Activated CD8-positive, alpha-beta memory T cell treated with anti-CD3 and anti-CD28 coated beads for 1 hour (primary cell): ENCODE results near the gene IFNL2.
"Not testable (repeated sequence)": the region's sequence is repeated elsewhere in the genome, so short reads cannot be mapped to it uniquely, and the experiment has no call there.

ENCODE experiments used
- DNase-seq, 2 donors: peaks; one replicate each; pipeline ENCODE4 v3.0.0-alpha.2; 2020; ENCODE audit warnings: low read depth in 1 of 2; ENCODE audit errors: extremely low read depth in 1 of 2

Gene IFNL2

DNA sequence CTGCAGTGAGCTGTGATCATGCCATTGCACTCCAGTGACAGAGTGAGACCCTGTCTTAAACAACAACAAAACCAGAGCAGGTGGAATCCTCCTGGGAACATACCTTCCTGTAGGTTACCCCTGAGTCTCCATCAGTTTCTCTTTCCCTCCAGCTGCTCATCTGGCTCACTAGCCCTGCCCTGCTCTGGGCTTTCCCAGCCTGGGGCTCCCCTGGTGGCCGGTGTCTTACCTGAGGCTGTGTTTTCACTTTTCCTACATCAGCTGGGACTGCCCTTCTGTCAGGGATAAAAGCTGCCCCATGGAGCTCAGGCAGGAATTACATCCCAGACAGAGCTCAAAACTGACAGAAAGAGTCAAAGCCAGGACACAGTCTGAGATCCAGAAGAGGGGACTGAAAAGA, at the start of gene IFNL2:
TSS of gene IFNL2 (plus strand) at position 312 of the 400 bp plus-strand sequence. CDS start 173 bp downstream, outside the sequence.
- DNase-seq: not testable (repeated sequence)

DNA sequence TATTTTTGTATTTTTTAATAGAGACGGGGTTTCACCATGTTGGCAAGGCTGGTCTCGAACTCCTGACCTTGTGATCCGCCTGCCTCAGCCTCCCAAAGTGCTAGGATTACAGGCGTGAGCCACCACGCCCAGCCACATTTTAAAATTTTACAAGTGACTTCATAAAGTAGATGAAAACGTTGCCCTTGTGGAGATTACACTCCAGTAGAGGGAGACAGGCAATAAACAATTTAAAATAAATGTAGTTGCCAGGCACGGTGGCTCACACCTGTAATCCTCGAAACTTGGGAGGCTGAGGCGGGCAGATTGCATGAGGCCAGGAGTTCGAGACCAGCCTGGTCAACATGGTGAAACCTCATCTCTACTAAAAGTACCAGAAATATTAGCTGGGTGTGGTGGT, 49.1 kb upstream of the IFNL2 start:
- not testable (repeated sequence) for DNase-seq

DNA sequence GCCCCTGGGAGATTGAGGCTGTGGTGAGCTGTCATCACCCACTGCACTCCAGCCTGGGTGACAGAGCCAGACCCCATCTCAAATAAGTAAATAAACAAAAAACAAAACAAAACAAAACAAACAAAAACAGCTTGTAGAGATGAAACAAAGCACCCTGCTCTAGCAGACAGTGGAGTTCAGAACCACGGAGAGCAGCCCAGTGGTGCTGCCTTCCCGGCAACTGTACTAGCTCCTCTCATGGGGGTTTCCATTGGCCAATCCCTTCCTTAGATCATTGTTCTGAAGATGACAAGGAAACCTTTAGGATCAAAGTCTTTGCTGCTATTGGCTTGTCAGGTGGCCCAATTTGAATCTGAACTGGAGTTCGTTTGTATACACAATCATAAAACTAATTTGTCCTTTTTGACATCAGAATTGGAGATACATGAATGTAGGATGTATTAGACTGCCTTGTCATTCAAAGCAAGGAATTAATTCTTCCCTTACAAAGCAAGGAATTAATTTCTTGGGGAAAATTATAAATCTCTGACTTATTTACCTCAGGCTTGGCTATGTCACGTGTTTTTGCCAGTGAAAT, 44.4 kb upstream of the IFNL2 start:
- DNase-seq: no peak

DNA sequence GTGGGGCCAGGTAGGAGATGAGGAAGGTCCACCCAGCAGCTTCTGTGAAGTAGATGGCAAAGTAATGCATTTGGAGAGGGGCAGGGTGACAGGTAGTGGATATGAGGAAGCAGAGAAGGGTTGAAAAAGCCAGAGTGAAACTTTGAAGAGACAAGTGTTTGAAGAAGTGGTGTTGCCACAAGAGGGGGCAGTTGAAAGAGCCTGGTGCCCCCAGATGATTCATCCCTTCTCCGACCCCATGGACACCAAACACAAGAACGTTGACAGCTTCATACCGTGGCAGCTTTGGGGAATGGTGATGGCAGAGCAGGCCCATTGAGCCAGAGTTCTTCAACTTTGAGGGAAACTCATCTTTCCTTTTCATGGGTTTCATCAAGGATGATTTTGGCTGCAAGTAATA, 43.3 kb upstream of the IFNL2 start:
- DNase-seq: no peak

DNA sequence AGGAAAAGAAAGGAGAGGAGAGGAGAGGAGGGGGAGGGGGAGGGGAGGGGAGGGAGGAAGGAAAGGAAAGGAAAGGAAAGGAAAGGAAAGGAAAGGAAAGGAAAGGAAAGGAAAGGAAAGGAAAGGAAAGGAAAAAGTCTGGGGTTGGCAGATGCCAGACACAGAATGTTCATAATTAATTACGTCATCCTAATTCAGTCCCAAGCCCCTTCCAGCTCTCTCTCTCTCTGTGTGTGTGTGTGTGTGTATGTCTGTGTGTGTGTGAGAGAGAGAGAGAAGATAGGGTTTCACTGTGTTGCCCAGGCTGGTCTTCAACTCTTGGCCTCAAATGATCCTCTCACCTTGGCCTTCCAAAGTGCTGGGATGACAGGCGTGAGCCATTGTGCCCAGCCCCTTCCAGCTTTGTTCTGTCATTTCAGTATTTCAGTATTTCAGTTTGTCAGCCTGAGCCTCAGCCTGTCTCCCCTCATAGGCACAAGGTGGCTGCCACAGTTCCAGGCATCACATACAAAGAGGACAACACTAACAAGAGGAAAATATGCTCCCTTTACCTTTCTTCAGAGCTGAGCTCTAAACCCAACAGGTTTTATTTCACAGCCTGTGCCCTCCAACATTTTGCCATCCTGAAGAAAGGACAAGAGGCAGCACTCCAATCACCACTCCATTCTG, 38.0 kb upstream of the IFNL2 start:
- DNase-seq: no peak

DNA sequence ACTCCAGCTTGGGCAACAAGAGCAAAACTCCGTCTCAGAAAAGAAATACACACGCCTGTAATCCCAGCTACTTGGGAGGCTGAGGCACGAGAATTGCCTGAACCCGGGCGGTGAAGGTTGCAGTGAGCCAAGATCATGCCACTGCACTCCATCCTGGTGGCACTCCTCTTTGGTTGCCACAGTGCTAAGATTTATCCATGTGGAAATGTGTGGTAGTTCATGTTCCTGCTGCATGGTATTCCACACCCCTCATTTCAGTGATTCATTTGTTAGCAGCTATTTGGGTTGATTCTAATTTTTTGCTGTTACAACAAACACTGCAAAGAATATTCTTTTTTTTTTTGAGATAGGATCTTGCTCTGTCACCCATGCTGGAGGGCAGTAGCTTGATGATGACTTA, 35.5 kb upstream of the IFNL2 start:
- DNase-seq: no peak

DNA sequence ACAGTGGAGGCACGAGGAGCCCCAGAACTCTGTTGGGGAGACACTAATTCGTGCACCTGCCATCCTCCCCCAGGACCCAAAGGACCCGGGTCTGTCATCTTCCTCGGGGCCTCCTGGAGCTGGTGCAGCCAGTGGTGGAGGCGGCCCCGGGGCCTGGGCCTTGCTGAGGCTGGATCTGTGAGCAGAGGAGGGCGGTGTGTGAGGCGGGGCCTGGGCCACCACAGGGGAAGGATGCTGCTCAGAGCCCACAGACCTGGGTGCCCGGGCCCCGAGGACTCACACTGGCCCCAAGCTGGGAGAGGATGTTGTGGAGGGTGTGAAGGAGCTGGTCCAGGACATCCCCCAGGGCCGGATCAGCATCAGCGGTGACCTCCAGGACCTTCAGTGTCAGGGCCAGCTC, 31.7 kb upstream of the IFNL2 start:
- no peak for DNase-seq

DNA sequence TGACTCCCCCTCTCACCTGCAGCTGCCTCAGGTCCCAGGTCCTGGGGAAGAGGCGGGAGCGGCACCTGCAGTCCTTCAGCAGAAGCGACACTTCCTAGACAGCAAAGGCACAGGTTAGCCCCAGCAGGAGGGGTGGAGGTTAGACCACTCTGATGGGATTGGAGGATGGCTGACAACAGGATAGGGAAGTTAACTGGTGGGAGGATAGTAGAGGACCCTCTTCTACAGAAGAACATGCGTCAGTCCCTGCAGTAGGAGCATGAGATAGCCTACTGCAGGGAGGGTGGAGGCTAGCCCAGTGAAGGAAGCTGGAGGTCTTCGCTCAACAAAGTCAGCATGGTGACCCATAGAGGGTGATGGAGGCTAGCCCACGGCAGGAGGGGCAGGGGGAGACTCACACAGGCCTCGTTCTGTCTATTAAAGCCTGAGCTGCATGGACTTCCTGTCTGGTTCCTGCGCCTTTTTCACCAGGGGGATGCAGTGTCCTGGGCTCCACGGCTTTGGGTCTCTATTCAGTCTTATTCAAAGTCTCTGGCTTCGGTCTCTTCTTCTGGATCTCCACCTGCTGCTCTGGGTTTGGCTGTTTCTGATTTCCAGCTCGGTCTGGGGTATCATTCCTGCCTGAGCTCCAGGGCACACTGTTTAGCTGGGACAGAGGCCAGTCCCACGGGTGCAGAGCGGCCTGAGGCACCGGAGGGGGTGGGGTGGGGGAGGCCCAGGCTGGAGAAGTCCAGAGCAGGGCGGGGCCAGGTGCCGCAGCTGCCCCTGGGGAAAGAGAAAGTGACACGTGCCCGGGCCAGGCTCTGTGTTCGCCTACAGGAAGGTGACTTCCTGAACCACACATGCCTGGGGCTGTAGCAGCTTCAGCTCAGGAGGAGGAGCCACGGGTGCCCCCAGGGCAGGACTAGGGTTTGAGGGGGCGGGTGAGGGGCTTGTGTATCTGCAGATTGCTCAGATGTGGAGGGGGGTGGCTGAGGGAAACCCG, 30.7 kb upstream of the IFNL2 start:
- DNase-seq: no peak

DNA sequence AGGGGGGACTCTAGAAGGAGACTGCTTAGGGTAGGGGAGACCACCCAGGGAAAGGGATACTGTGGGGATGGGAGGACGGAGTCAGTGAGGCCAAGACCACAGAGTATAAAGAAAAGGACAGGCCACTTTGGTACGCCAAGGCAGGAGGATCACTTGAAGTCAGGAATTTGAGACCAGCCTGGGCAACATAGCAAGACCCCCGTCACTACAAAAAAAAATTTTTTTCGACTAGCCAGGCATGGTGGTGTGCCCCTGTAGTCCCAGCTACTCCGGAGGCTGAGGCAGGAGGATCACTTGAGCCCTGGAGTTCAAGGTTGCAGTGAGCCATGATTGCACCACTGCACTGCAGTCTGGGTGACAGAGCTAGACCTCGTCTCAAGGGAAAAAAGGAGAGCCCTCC, 30.0 kb upstream of the IFNL2 start:
- no peak for DNase-seq

DNA sequence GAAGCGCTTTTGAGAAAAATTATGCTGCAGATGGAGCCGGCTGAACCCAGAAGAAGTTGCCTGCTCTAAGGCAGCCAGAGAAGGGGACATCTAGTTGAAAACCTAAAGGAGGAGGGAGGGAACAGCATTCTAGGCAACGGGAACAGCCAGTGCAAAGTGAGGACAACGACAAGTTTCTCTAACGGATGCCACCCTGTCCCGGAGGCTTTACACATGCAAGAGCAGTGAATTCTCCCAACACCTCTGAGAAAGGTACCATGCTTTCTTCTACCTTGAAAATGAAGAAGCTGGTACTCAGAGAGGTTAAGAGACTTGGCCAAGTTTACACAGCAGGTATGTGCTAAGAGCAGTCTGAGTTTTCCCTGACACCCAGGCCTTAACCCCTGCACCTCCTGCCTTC, 29.3 kb upstream of the IFNL2 start:
- no peak for DNase-seq

DNA sequence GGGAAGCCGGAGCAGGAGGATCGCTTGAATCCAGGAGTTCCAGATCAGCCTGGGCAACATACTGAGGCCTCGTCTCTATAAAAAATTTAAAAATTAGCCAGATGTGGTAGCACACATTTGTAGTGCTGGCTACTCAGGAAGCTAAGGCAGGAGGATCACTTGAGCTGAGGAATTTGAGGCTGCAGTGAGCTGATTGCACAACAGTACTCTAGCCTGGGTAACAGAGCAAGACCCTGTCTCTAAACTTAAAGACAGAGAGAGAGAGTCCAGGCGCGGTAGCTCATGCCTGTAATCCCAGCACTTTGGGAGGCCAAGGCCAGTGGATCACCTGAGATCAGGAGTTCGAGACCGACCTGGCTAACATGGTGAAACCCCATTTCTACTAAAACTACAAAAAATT, 27.8 kb upstream of the IFNL2 start:
- no peak for DNase-seq

DNA sequence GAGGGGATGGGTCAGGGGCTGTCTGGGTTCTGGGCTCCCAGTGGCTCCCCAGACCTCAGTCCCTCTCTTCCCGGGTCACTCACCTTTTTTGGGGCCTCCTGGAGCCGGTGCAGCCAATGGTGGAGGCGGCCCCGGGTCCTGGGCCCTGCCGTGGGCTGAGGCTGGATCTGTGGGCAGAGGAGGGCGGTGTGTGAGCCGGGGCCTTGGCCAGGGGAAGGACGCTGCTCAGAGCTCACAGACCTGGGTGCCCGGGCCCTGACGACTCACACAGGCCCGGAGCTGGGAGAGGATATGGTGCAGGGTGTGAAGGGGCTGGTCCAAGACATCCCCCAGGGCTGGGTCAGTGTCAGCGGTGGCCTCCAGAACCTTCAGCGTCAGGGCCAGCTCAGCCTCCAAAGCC, 24.5 kb upstream of the IFNL2 start:
- DNase-seq: not testable (repeated sequence)

DNA sequence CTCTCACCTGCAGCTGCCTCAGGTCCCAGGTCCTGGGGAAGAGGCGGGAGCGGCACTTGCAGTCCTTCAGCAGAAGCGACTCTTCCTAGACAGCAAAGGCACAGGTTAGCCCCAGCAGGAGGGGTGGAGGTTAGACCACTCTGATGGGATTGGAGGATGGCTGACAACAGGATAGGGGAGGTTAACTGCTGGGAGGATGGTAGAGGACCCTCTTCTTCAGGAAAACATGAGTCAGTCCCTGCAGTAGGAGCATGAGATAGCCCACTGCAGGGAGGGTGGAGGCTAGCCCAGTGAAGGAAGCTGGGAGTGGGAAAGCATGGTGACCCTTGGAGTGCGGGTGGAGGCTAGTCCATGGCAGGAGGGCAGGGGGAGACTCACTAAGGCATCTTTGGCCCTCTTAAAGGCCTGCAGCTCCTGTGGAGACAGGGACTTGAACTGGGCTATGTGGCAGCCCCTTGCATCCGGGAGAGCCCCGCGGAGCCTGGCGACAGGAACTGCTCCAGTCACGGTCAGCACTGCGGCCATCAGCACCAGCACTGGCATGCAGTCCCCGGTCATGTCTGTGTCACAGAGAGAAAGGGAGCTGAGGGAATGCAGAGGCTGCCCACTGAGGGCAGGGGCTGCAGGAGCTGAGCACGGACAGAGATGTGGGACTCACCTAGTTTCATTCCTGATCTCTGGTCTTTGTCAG, 23.6 kb upstream of the IFNL2 start, which contains the start of gene IFNL3:
TSS of gene IFNL3 (minus strand) at position 597 of the 691 bp plus-strand sequence. CDS start at position 558, 39 bp downstream.
- DNase-seq: not testable (repeated sequence)

DNA sequence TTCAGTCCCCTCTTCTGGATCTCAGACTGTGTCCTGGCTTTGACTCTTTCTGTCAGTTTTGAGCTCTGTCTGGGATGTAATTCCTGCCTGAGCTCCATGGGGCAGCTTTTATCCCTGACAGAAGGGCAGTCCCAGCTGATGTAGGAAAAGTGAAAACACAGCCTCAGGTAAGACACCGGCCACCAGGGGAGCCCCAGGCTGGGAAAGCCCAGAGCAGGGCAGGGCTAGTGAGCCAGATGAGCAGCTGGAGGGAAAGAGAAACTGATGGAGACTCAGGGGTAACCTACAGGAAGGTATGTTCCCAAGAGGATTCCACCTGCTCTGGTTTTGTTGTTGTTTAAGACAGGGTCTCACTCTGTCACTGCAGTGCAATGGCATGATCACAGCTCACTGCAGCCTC, 23.0 kb upstream of the IFNL2 start:
- not testable (repeated sequence) for DNase-seq

DNA sequence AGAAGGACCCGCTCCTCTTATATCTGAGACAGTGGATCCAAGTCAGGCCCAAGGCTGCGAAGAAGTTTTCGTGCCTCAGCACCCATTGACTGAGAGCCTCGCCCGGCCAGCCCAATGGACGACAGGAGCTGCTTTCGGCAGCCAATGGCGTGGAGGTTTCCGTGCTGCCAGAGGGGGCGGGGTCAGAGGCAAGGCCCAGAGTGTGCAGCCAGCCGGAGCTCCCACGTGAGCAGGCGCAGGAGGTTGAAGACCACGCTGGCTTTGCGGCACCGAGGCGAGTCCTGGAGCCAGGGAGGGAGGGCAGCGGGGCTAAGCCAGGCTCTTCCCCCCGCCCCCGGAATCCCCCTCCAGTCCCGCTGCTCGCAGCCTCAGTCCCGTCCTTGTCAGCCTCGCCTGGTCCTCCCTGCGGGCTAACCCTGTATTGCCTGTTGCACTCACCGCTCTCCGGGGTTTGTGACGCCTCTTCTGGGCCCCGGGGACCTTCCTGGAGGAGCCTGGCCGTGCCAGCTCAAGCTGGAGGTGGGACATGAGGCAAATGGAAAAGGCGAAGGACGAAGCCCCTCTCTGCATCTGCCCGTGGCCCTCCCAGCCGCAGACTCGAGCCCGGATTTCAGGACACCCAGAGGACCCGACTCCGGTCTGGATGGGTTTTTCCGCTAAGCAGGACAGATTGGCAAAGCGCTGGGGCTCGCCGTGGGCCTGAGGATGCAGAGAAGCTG, 21.1 kb upstream of the IFNL2 start:
- no peak for DNase-seq

DNA sequence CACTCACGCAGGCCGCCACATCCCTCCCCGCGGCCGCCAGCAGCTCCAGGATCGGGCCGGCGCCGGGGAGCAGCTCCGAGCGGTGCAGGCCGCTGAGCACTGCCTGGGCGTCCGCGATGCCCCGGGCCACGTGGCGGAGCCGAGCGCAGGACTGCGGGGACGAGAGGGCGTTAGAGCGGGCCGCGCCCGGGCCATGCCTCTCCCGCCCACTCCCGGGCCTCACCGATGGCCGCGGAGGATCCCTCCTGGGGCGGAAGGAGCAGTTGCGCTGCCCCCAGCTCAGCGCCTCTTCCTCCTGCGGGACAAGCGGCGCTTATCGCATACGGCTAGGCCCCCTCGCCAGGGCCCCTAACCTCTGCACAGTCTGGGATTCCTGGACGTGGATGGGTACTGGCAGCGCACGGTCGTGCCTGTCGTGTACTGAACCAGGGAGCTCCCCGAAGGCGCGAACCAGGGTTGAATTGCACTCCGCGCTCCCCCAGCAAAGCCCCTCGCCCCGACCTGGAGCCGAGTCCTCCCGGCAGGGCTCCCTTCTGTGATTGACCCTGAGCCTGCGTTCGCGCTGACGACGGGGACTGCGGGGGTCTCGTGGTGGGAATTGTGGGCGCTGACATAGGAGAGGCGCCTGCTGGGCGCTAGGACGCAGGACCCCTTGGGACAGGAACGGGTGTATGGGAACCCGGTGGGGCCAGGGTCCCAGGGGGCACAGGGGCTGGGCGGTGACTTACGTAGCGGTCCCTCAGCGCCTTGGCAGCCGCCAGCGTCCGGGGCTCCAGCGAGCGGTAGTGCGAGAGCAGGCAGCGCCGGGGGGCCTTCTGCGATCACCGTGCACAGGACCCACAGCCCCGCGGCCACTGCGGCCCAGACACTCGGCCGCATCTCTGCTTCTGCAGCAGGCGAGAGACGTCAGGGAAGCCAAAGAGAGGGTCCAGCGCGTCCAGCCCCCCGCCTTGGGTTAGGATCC, 20.2 kb upstream of the IFNL2 start:
- DNase-seq: no peak

DNA sequence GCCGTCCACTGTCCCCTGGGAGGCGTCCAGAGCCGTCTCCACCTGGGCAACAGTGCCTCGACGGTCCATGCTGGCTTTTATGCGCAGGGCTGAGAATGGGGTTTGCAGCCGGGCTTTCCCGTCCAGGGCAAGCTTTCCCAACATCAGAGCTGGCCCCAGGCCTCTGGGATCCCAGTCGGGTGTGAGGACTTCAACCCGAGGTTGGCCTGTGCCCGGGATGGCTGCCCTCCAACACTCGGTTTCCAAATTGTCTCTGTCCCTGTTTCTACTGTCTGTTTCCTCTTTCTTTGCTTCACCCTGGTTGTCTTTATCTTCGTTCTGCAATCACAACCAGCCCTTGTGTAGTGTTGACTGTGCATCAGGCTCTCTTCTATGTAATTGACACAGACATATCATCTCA, 19.4 kb upstream of the IFNL2 start, which contains the start of gene IFNL4:
TSS of gene IFNL4 (minus strand) at position 51 of the 400 bp plus-strand sequence.
- DNase-seq: no peak

DNA sequence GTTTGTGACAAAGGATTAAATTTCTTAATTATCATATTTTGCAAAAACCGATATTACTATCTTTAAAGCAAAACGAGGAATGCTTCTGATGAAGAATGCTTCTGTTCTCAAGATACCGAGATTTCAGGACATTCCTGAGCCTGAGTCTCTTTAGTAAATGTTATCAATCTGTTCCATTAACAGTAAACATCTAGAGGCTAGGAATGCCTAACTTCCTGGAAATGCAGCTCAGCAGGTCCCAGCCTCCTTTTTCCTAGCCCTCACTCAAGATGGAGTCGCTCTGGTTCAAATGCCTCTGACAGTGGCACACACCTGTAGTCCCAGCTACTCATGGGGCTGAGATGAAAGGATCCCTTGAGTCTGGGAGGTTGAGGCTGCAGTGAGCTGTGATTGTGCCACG, 17.1 kb upstream of the IFNL2 start:
- no peak for DNase-seq

DNA sequence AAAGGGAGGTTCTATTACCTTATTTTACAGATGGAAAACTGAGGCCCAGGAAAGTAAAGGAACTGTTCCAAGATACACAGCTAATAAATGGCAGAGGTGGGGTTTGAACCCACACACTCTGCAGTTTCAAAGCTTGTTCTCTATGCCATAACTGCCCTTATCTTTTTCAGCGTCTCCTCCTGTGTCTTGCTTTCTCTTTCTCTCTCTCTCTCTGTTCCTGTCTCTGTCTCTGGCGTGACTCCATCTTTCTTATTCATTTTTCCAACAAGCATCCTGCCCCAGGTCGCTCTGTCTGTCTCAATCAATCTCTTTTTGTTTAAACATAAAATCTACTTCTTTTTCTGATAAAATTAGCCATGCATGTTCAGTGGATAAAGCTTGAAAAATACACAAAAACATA, 16.4 kb upstream of the IFNL2 start:
- DNase-seq: no peak
